GM18511 (cell line): ENCODE data around the gene CYP24A1.

ENCODE experiments used
- ATAC-seq: cut with Tn5 transposase; IDR thresholded peaks from one replicate; pipeline ENCODE4 v1.9.1; 2021; ENCODE audit warnings: mild to moderate bottlenecking, moderate library complexity; ENCODE audit not compliant: unreplicated experiment

CYP24A1 gene

DNA sequence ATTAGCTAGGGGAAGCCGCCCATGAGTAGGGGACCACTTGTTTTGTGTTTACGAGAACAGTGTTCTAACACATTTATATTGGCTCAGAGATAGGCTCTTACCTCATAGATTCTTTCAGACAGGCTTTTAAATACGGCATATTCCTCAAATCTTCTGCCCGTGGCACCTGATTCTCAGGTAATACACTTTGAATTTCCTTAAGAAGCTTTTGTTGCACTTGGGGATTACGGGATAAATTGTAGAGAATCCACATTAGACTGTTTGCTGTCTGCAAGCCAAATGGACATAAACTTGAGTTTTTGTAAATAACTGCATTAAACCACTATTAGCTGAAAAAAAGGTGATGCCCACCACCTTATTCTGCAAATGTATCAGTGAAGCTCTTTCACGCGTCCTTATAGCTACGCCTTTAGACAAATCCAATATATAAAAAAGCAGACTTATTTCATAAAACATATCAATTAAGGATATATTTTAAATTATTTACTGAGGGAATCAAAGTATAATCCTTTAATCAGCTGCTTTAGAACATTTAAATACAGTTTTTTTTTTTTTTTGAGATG is 14.8 kb downstream of the CYP24A1 start:
- no peak for ATAC-seq

GRCh38 chr20:54158226-54158625 is 15.6 kb downstream of the CYP24A1 start:
- ATAC-seq = no peak

DNA sequence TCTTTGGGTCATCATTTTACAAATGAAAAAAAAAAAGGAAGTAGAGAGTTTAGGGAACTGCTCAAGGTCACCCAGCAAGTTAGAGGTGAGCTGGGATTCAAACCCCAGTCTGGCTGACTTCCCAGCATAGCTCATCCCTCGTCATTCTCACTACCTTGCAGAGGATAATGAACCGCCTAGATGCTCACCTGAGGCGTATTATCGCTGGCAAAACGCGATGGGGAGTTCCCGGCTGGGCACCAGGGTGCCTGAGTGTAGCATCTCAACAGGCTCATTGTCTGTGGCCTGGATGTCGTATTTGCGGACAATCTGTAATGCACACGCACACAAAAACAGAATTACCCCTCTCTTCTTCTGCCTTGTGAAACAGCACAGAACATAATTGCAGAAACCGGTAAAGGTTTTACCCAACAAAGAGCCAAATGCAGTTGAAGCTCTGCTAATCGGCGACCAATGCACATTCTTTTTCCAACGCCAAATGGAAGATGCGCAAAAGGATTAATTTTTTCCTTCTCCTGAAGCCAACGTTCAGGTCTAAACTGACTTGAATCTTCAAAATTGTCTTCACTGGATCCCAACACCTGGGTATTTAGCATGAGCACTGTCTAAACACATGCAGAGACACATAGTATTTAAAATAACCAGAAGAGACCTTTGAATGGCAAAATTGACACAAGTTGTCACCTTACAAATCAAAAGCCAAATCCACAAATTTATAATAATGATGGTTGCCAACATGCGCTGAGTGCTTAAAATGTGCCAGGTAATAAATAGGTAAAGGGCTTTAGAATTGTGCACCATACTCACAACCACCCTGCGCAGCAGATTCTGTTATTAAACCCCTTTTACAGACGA is 16.6 kb downstream of the CYP24A1 start:
- ATAC-seq = no peak

GRCh38 chr20:54156522-54156921 is 17.3 kb downstream of the CYP24A1 start:
- no peak for ATAC-seq

- no peak for ATAC-seq
Measured at GRCh38 chr20:54155736-54156317, 18.0 kb downstream of the CYP24A1 start.

DNA sequence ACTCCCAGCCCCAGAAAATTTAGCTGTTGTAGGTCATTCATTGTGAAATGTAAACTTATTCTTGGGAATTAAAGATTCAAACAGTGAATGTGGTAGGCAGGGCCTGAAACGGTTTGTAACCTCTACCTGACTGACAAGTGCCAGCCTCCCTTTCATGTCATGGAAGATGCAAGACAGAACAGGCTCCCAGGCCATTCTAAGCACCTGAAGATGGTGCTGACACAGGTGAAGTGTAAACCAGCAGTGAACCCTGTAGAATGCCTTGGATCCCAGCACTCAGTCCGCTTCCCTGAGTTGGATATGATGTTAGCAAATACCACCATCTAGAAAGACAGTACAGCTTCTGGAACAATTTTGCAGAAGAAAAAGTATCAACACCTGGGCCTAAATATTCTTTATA is 19.3 kb downstream of the CYP24A1 start:
- no peak for ATAC-seq

GRCh38 chr20:54153847-54154246 is 19.9 kb downstream of the CYP24A1 start:
- ATAC-seq = no peak

DNA sequence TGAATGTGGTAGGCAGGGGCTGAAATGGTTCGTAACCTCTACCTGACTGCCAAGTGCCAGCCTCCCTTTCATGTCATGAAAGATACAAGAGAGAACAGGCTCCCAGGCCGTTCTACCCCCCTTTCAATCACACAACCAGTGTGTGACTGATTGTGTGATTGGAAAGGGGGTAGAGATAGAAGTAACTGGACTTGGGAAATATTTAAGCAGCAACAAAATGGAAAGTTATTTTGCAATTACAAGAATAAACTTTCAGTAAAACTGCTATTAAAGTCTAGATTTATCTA is 20.8 kb downstream of the CYP24A1 start:
- no peak for ATAC-seq

DNA sequence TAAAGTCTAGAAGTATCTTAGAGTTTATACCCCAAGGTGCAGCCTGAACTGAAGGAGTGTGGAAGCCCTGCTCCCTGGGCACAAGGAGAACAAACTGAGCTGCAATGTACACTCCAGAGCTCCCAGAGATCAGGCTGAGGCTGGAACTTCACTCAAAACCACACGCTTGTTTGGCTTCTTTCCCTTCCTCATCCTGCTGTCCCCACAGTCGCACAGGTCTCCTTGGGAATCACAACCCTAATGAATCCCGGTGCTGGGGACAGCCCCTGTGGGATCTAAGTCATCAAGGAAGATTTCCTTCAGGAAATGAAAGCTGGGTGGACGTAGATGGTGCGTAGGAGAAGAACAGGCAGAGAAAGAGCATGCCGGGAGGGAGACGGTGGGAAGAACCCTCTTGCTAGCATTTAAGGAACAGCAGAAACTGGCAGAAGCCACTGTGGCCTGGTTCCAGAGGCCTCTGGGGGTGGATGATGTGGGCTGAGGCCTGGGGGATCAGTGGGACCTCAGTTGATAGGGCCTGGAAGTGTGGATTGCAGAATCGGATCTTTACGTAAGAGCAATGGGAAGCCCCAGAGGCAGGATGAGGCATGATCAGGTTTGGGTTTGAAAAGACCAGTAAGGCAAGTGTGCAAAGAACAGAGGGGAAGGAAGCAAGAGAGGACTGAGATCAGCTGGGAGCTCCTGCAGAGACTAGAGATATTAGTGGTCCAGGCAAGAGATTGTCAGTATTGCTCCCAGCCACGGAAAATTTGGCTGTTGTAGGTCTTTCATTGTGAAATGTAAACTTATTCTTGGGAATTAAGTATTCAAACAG is 21.4 kb downstream of the CYP24A1 start:
- ATAC-seq = no peak

GRCh38 chr20:54151511-54152226 is 22.1 kb downstream of the CYP24A1 start:
- no peak for ATAC-seq

- no peak for ATAC-seq
Measured at GRCh38 chr20:54151075-54151439, 22.7 kb downstream of the CYP24A1 start.

DNA sequence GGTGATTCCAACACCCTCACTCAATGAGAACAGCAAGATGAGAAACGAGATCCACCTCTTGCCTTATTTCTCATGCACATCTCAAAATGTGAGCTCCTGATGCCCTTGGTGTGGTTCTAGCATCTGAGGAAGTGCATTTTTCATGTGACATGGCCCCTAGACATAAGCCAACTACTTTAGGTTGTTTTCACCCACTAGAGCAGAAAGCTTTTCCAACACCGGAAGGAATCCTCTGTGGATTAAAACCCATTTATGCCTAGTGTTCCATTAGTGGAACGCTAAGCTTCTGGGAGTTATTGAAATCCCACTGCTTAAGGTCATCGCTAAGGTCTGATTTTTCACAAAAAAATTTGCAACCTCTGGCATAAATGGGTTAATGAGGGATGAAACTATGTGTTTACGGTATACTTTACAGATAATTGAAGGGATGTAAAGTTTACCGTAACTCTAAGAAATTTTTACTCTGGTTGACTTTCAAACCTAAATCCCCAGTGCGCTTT is 24.0 kb downstream of the CYP24A1 start:
- no peak for ATAC-seq

DNA sequence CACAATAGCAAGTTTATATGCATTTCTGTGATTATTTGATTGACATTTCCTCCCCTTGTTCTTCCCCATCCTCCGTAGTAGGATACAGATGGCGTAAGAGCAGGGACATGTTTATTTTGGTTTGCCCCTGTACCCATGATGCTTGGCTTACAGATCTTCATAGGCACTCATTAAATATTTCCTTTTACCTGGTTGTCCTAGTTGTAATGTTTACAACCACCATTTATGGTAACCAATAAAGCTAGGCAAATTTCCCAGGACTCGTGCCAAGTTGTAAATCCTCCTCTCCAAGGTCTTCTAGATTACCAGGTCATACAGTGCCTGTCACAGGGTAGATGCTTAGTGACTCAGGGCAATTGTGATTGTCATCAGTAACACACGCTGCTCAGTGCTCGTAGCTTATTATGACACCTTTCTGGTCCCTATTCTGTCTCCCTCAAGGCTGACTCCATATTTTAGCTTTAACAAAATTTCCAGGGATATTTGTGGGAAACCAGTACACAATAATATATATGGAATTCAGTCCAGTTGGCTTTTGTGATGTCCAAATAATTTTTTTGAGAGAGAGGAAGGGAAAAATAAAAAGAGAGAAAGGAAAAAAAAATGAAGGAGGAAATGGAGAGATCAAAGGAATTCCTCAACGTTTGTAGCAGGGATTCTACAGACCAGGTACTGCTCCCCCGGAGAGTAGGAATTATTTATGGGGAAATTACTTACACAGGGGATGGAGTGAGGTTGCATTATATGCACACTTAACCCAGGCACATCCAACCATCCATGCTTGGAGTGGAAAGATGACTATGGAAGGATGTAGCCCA is 24.6 kb downstream of the CYP24A1 start:
- no peak for ATAC-seq

GRCh38 chr20:54146672-54147071 is 27.1 kb downstream of the CYP24A1 start:
- no peak for ATAC-seq

GRCh38 chr20:54144847-54145414 is 28.9 kb downstream of the CYP24A1 start:
- ATAC-seq = no peak

DNA sequence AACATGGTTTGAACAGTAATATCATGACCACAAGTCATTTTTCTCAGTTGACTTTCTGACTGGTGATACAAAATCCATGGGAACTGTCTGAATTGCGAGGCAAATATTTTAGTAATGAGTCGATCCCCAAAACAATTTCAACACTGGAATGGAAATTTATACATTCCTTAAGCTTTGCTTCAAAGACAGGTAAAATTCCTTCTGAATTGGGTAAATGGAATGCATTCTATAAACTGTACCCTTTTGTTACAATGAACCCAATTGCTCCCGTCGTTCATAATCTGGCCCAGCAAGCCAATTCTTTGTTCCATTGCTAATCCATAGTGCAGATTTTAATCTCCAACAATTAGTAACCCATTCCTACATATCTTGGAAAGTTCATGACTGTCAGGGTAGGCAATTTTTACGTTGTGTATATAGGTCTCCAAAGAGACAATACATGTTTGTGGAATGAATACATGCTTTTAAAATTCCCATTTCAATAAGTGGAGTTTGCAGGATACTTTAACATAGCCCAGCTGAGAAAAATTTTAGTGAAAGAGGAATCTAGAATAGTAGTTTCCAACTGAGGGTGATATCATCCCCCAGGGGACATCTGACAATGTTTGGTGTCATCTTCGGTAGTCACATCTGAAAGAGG is 32.7 kb downstream of the CYP24A1 start:
- ATAC-seq = no peak

DNA sequence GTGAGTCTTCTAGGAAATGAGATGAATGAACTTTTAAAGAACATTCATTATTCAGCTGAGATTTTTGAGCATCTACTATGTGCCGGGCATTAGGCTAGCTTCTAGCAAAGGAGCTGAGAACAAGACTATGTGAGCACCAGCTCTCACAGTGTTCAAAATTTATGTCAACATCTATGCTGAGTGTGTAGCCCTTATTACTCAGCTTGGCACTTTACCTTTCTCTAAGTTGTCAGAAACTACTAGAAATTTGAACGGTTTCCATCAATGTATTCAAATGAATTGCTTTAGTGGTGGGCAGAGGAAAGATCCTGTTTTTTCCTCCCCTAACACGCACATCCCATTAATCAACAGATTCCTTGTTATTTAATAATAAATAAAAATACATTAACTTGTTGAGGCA is 33.3 kb downstream of the CYP24A1 start:
- ATAC-seq = no peak

DNA sequence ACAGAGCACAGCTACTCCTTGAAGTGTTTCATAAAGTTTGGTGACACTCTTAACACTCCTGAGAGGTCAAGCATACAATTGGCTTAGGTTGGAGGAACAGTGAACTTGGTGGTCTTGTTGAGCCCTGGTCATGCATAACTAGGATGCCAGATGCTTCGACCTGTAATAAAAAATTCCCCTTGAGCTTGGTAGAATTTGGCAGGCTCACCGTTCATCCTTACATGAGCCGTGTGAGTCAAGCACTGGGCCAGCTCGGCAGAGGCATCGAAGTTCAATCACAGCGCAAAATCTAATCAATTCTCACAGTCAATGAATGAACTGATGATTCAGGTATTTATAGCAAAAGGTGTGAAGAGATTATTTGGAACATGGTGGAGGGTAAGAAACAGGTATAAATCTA is 33.7 kb downstream of the CYP24A1 start:
- no peak for ATAC-seq

GRCh38 chr20:54139188-54139587 is 34.6 kb downstream of the CYP24A1 start:
- no peak for ATAC-seq
